Eye (tissue), 1 donor: Measurements from ENCODE around the gene CFAP91.
A peak's percentile ranks its signal among the peaks of the same experiment; 100 is the strongest.

Source experiments
- DNase-seq: peaks from one replicate; pipeline ENCODE4 v3.0.0-alpha.2; 2015

Gene CFAP91

GRCh38 chr3:119702530-119703527 is at the start of gene CFAP91:
Gene CFAP91, plus strand, starts transcription at chr3:119703022. Its CDS starts 77 bp downstream, at chr3:119703099.
- DNase-seq, result peak; percentile 97

GRCh38 chr3:119653876-119654275 is 48.9 kb upstream of the CFAP91 start:
- DNase-seq, result no peak

GRCh38 chr3:119657887-119658702 is 44.7 kb upstream of the CFAP91 start:
- no peak for DNase-seq

GRCh38 chr3:119658994-119659393 is 43.8 kb upstream of the CFAP91 start:
- DNase-seq, result no peak

- no peak for DNase-seq
Measured at GRCh38 chr3:119659606-119660291, 43.1 kb upstream of the CFAP91 start.

GRCh38 chr3:119660474-119661440 is 42.1 kb upstream of the CFAP91 start, which contains the start of gene POPDC2:
Gene POPDC2, minus strand, starts transcription at chr3:119660589. Its CDS starts 166 bp downstream, at chr3:119660423.
- DNase-seq, result no peak

- DNase-seq, result no peak
Measured at GRCh38 chr3:119662604-119663373, 40.0 kb upstream of the CFAP91 start.

GRCh38 chr3:119663885-119664284 is 38.9 kb upstream of the CFAP91 start:
- DNase-seq, result no peak

GRCh38 chr3:119664370-119664769 is 38.5 kb upstream of the CFAP91 start:
- no peak for DNase-seq

- no peak for DNase-seq
Measured at GRCh38 chr3:119664850-119665379, 37.9 kb upstream of the CFAP91 start.

GRCh38 chr3:119665954-119666559 is 36.8 kb upstream of the CFAP91 start:
- no peak for DNase-seq

- no peak for DNase-seq
Measured at GRCh38 chr3:119669906-119670570, 32.8 kb upstream of the CFAP91 start.

GRCh38 chr3:119672776-119673175 is 30.0 kb upstream of the CFAP91 start:
- no peak for DNase-seq

- no peak for DNase-seq
Measured at GRCh38 chr3:119673875-119674274, 28.9 kb upstream of the CFAP91 start.

GRCh38 chr3:119675188-119675874 is 27.5 kb upstream of the CFAP91 start:
- DNase-seq, result no peak

- no peak for DNase-seq
Measured at GRCh38 chr3:119676020-119676419, 26.8 kb upstream of the CFAP91 start.

GRCh38 chr3:119676771-119677640 is 25.8 kb upstream of the CFAP91 start, which contains the start of gene COX17:
Gene COX17, minus strand, starts transcription at chr3:119677406. Its CDS starts 96 bp downstream, at chr3:119677310.
- DNase-seq, result peak; percentile 97

- no peak for DNase-seq
Measured at GRCh38 chr3:119677641-119677934, 25.2 kb upstream of the CFAP91 start.
